HG03280 (cell line): Measurements from ENCODE around the gene UBR3.

ENCODE experiments used
- ATAC-seq: cut with Tn5 transposase; IDR thresholded peaks from one replicate; pipeline ENCODE4 v1.9.1; 2021; ENCODE audit warnings: mild to moderate bottlenecking, moderate library complexity; ENCODE audit not compliant: unreplicated experiment

Gene UBR3

DNA sequence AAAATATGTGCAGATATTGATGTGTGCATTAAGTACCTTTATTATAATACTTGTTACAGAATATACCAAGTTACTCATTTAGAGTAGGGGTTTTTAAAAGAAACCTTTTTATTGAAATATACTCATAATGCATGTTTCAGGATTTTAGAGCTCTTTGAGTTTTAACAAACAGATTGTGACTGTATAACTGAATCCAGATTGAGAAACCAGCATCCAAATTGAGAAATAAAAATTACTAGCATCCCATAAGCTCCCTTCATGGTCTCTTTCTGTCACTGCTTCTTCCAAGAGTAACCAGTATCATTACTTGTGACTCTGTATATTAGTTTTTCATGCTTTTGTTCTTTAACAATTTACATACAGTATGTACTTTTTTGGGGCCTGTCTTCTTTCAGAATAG is 156.9 kb downstream of the UBR3 start:
- ATAC-seq: no peak

DNA sequence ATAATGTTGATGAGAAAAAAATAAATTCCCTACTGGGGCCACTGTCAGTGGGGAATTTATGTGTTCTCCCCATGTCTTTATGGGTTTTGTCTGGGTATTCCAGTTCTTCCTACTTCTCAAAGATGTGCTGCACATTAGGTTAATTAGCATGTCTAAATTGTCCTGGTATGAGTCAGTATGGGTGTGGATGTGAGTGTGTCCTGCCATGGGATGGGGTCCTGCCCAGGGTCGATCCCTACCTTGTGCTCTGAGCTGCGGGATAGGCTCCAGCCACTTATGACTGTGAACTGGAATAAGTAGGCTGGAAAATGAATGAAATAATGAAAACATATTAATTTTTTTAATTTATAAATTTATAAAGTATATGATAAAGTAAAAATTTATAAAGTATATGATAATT is 167.5 kb downstream of the UBR3 start:
- ATAC-seq: no peak

GRCh38 chr2:169997140-169997887 is 170.1 kb downstream of the UBR3 start:
- ATAC-seq: no peak

GRCh38 chr2:169999054-169999453 is 171.8 kb downstream of the UBR3 start:
- ATAC-seq: no peak

- no peak for ATAC-seq
Measured at GRCh38 chr2:170002096-170002495, 174.8 kb downstream of the UBR3 start.

DNA sequence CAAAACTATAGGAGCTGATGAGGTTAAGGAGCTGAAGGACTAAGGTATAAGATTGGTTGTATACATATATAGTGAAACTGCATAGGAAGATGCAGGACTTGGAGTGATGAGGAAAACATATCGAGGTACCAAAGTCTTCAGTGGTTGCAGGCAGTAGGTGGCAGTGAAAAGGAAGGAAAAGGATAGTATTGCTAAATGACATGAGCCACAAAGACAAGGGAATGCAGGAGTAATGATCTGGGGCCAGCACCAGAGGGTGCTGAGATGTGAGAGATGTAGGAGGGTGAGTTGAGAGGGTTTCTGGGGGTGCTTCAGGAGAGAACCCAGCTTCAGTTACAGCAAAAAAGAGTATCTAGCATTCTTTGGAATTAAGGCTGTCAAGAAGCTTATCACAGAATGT is 178.4 kb downstream of the UBR3 start:
- ATAC-seq: no peak

DNA sequence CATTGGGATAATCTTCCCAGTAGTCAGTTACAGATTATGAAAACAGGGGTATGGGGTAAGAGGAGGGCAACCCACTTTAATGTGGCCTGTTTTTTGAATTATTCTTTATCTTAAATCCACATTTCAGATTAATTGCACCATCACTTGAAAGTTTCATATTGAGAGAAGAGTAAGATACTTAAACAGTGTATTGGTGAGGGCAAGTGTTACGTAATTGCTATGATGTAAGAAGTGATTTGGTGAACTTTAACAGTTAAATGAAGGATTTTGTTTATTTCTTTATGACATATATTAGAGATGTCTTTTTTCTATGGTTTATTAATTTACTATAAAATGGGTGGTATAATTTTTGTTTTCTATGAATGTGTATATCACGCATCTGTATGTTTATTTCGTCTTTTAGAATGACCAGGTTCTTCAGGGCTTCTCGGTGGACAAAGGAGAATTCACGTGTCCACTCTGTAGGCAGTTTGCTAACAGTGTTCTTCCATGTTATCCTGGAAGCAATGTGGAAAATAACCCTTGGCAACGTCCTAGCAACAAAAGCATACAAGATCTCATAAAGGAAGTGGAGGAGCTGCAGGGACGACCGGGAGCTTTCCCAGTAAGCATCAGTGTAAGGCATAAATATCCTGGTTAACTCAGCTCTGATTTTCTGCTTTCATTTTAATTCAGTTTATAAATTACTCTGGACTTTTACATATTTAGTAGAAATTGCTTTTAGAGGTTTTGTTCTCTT is 179.5 kb downstream of the UBR3 start:
- ATAC-seq: no peak

GRCh38 chr2:170009209-170009608 is 182.0 kb downstream of the UBR3 start:
- ATAC-seq: no peak

- no peak for ATAC-seq
Measured at GRCh38 chr2:170012773-170013172, 185.5 kb downstream of the UBR3 start.

DNA sequence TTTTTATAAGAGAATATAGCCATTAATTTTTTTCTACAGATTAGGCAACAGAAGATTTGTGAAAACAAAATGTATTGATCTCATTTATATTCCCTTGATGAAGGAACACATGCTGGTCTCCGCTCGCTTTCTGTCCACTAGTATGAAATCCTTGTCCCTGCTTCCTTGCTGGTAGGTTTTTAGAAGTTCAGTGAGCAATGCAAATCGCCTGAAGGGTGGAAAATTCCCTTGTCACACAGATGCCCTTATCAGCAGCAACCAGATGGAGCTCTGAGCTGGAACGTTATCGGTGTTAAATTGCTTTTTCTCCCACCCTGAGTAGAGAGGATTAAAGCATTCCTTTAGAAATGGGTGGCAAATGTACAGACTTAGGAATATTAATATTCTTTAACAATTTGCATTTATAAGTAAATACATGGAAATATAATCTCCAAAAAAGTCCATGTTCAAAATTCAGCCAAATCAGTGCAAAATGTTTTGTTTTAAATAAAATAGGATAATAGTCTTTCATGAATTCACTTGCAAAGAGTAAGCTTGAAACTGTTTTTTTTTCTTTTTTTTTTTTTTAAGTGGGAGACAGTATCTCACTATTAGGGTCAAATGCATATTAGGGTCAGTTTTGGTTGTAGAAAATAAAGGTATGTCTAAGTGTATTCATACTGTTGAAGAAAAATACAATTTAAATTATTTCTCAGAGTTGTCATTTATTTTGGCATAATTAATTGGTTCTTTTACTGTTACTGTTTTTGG is 186.7 kb downstream of the UBR3 start:
- no peak for ATAC-seq

DNA sequence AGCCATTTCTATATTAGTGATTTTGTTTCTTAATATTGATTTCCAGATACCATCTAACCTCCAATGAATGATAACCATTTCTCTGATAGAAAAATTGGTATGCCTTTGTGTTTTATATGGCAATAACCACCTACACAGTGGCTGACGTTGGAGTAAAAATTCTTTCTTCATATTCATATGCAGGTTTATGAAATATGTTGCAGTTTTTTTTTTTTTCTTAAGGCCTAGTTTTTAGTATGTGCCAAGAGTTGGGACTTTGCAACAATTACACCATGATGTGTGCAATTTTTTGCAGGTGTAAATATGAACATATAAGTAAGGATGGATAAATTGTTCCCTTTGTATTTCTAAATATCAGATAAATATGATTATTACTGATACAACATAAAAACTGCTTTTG is 187.5 kb downstream of the UBR3 start:
- ATAC-seq: no peak

GRCh38 chr2:170017860-170018532 is 190.7 kb downstream of the UBR3 start:
- no peak for ATAC-seq

- no peak for ATAC-seq
Measured at GRCh38 chr2:170019060-170019805, 192.0 kb downstream of the UBR3 start.

DNA sequence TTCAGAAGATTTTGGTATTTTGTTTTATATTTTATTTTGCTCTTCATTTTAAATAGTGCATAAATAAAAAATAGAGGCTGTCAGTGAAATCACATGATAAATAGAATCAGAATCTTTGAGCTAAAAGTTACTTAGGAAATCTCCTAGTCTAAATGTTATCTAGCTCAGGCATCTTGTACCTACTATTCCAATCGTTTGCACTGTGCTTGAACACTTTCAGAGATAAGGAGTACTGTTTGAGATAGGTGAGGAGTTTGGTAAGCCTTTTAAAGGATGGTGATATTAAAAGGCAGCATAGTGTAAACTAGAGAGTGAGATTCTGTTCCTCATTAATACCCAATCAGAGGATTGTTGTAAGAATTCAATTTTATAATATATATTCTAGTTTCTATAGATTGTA is 193.5 kb downstream of the UBR3 start:
- no peak for ATAC-seq

DNA sequence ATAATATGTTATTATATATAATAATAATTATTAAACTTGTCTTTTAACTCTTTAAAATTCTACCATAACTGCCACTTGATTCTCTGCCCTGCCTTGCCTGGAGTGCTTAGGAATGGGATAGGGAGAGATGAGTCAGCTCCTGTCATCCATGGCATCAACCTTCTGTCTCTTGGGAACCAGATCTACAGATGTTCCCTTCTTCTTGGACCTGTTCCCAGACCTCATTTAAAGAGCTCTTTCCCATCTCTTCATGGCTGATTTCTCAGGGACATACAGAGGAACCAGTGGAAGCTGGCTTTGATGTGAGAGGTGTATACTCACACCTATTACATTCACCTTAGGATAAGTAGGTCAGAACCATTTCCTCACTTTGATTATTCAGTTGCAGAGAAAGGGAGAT is 195.4 kb downstream of the UBR3 start:
- ATAC-seq: no peak

GRCh38 chr2:170024721-170025120 is 197.5 kb downstream of the UBR3 start:
- ATAC-seq: peak; percentile 57

GRCh38 chr2:170025223-170025622 is 198.0 kb downstream of the UBR3 start:
- no peak for ATAC-seq

DNA sequence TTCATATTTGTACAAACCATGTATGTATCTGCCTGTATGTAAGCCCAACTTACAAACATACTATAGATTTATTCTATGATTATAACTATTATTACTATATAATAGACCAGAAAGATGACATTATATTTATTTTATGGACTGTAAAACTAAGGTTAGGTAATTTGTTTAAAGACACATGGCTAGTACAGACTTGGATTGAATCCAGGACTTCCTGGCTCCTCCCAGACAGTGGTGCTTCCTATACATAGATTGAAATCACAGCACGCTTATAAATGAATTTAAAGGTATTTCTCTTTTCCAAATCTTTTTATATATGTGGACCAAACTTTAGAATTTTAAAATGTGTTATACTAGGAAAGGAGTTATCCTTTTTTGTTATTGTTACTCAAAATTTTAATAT is 199.1 kb downstream of the UBR3 start:
- ATAC-seq: no peak

DNA sequence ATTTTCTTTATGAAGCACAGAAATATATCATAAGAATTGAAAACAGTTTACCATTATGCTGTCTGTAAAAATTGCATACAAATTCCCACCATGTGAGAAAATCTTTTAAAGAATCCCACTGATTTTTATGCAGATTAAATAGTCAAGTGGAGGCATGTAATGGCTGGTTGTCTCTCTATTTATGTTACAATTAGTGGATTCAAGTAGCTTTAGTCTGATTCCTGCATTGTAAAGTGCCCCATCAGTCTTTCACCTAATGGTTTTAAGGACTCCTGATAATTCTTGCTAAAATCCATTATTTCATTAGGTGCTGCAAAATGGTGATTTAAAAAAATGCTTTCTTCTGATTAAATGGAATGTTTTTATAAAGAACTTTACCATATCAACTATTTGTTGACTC is 202.3 kb downstream of the UBR3 start:
- no peak for ATAC-seq

DNA sequence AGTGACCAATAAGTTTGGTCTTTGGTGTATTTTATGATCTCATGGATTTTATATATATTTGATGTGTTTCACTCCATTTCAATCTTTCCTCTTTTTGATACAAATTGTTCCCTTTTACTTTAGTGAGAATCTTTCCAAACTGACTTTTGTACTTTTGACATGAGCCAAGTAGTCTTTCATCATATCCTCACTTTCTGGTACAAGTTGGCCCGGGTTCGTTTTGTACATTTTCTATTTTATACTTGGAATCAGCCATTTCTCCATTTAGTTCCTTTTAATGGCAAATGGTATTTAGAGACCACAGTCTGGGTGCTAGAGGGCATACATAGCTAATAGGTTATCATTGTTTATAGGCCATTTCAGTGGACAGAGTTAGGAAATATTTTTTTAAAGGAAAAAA is 202.8 kb downstream of the UBR3 start:
- no peak for ATAC-seq

DNA sequence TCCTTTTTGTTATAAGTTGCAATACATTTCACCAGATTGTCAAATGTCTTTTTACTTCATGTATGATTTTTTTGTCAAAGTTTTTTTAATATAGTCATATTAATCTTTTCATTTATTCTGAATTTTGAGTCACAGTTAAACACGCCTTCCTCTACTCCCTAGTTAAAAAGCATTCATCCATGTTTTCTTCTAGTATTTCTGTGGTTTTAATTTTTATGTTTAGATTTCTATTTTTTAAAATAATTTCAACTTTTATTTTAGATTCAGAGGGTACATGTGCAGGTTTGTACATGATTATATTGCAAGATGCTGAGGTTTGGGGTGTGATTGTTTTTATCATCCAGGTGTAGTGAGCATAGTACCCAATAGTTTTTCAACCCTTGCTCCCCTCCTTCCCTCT is 204.0 kb downstream of the UBR3 start:
- no peak for ATAC-seq
